Loucy (cell line): ENCODE data around the gene GPC3.

ENCODE experiments used
- H2AFZ ChIP-seq: fragments of 200-600 bp; sonication (generic); 2 replicates; pipeline ENCODE4 v1.6.0; 2016; ENCODE audit warnings: antibody characterized with exemption, mild to moderate bottlenecking, low read length, moderate library complexity
- H3F3A ChIP-seq: fragments of 200-600 bp; 2 replicates; pipeline ENCODE4 v1.6.0; 2016; ENCODE audit warnings: antibody characterized with exemption, low read depth, mild to moderate bottlenecking
- H3K27me3 ChIP-seq: fragments of 200-600 bp; sonication (generic); 2 replicates; pipeline ENCODE4 v1.6.1; 2014; ENCODE audit warnings: low read length, mild to moderate bottlenecking; ENCODE audit not compliant: insufficient read depth, poor library complexity, severe bottlenecking
- H3K36me3 ChIP-seq: fragments of 200-600 bp; sonication (generic); 2 replicates; pipeline ENCODE4 v1.6.1; 2016; ENCODE audit warnings: low read length; ENCODE audit not compliant: insufficient read depth
- H3K4me1 ChIP-seq: fragments of 200-600 bp; sonication (generic); 2 replicates; pipeline ENCODE4 v1.5.1; 2014; ENCODE audit warnings: low read length, mild to moderate bottlenecking; ENCODE audit not compliant: insufficient read depth, poor library complexity, severe bottlenecking
- H3K4me2 ChIP-seq: fragments of 200-600 bp; sonication (generic); 2 replicates; pipeline ENCODE4 v1.6.0; 2014; ENCODE audit warnings: antibody characterized with exemption, low read length, low read depth, mild to moderate bottlenecking; ENCODE audit not compliant: poor library complexity, severe bottlenecking
- H3K4me3 ChIP-seq: fragments of 200-600 bp; sonication (generic); 2 replicates; pipeline ENCODE4 v1.5.1; 2014; ENCODE audit warnings: low read length, mild to moderate bottlenecking, mixed read lengths; ENCODE audit not compliant: poor library complexity, severe bottlenecking
- H3K79me2 ChIP-seq: fragments of 200-600 bp; sonication (generic); 2 replicates; pipeline ENCODE4 v1.6.1; 2014; ENCODE audit warnings: low read length; ENCODE audit not compliant: insufficient read depth
- H3K9ac ChIP-seq: fragments of 200-600 bp; sonication (generic); 2 replicates; pipeline ENCODE4 v1.6.0; 2014; ENCODE audit warnings: mild to moderate bottlenecking, low read depth, low read length, moderate library complexity; ENCODE audit not compliant: poor library complexity, severe bottlenecking
- H3K9me2 ChIP-seq: fragments of 200-600 bp; sonication (generic); replicated peaks from 2 replicates; pipeline ENCODE4 v1.6.1; 2016; ENCODE audit warnings: low read depth, low read length, mixed read lengths
- H3K9me3 ChIP-seq: fragments of 200-600 bp; sonication (generic); 2 replicates; pipeline ENCODE4 v1.6.1; 2014; ENCODE audit warnings: mild to moderate bottlenecking, antibody characterized with exemption, low read length, low read depth; ENCODE audit not compliant: insufficient read depth
- H4K20me1 ChIP-seq: fragments of 200-600 bp; sonication (generic); 2 replicates; pipeline ENCODE4 v1.6.0; 2014; ENCODE audit warnings: antibody characterized with exemption, low read length, mild to moderate bottlenecking; ENCODE audit not compliant: insufficient read depth, poor library complexity, severe bottlenecking
- CTCF ChIP-seq: fragments of 200-600 bp; sonication (generic); conservative IDR thresholded peaks from 2 replicates; pipeline ENCODE4 v1.5.1; 2014; ENCODE audit warnings: mild to moderate bottlenecking, antibody characterized with exemption, low read length
- EZH2phosphoT487 ChIP-seq: fragments of 200-600 bp; IDR thresholded peaks from 2 replicates; pipeline ENCODE4 v1.6.1; 2018; ENCODE audit warnings: antibody characterized with exemption, mild to moderate bottlenecking, moderate library complexity, borderline replicate concordance

GPC3 gene

GRCh38 chrX:133575501-133576136, 409.8 kb downstream of the GPC3 start:
- Histone ChIP-seq H3K79me2 (no peaks in the 10 kb centered on the region), H3K9me2 (no peaks in the 10 kb centered on the region)
- TF ChIP-seq CTCF (no peak), EZH2phosphoT487 (no peak)

GRCh38 chrX:133574716-133575115, 410.7 kb downstream of the GPC3 start:
- Histone ChIP-seq H3K27me3 (no peaks in the 10 kb centered on the region), H3K4me3 (no peak overlapping the region), H3K4me1 (no peaks in the 10 kb centered on the region), H3K79me2 (no peaks in the 10 kb centered on the region), H3K36me3 (no peaks in the 10 kb centered on the region), H4K20me1 (no peaks in the 10 kb centered on the region), H3K9ac (no peak overlapping the region), H3K4me2 (no peak overlapping the region), H3K9me3 (no peaks in the 10 kb centered on the region), H3K9me2 (no peaks in the 10 kb centered on the region), H2AFZ (no peak overlapping the region), H3F3A (no peaks in the 10 kb centered on the region)
- TF ChIP-seq CTCF (no peak), EZH2phosphoT487 (no peak)

More at GRCh38 chrX:133575501-133576136, 409.8 kb downstream of the GPC3 start:
- no peaks in the 10 kb centered on the region for H3K36me3 ChIP-seq
- no peaks in the 10 kb centered on the region for H3F3A ChIP-seq
- no peak overlapping the region for H3K4me2 ChIP-seq
- no peaks in the 10 kb centered on the region for H3K4me1 ChIP-seq
- H2AFZ ChIP-seq = no peak overlapping the region
- no peaks in the 10 kb centered on the region for H3K9me3 ChIP-seq
- no peaks in the 10 kb centered on the region for H4K20me1 ChIP-seq
- no peak overlapping the region for H3K4me3 ChIP-seq
- no peaks in the 10 kb centered on the region for H3K27me3 ChIP-seq
- H3K9ac ChIP-seq = no peak overlapping the region

- Histone ChIP-seq H3K9me3 (no peaks in the 10 kb centered on the region), H2AFZ (no peak overlapping the region), H3K4me3 (no peak overlapping the region), H3K36me3 (no peaks in the 10 kb centered on the region), H3K4me2 (no peak overlapping the region), H4K20me1 (no peaks in the 10 kb centered on the region), H3K79me2 (no peaks in the 10 kb centered on the region), H3K9ac (no peak overlapping the region), H3K4me1 (no peaks in the 10 kb centered on the region), H3F3A (no peaks in the 10 kb centered on the region), H3K27me3 (no peaks in the 10 kb centered on the region), H3K9me2 (no peaks in the 10 kb centered on the region)
- TF ChIP-seq EZH2phosphoT487 (no peak), CTCF (no peak)
These were observed 414.8 kb downstream of the GPC3 start for GRCh38 chrX:133570549-133570948.
